GM23248 (cell line): ENCODE measurements around the gene IFNAR2. TPM values are rescaled to one million over a fixed set of nuclear protein-coding genes. Genes with fewer than 3 reads are reported as not detected.
A peak's percentile ranks its signal among the peaks of the same experiment; 100 is the strongest.

Source experiments
- DNase-seq: peaks from one replicate; pipeline ENCODE4 v3.0.0-alpha.2; 2015
- H2AFZ ChIP-seq: fragments of 200-600 bp; sonication (generic); 2 replicates; pipeline ENCODE4 v1.6.1; 2016; ENCODE audit warnings: antibody characterized with exemption
- H3F3A ChIP-seq: fragments of 200-600 bp; sonication (generic); 2 replicates; pipeline ENCODE4 v1.6.1; 2016; ENCODE audit warnings: mild to moderate bottlenecking, antibody characterized with exemption, mixed run types; ENCODE audit not compliant: insufficient read depth
- H3K27ac ChIP-seq: fragments of 200-600 bp; sonication (generic); 2 replicates; pipeline ENCODE4 v1.5.1; 2016; ENCODE audit warnings: mild to moderate bottlenecking
- H3K27me3 ChIP-seq: fragments of 200-600 bp; sonication (generic); replicated peaks from 2 replicates; pipeline ENCODE4 v1.6.1; 2016; ENCODE audit warnings: mild to moderate bottlenecking; ENCODE audit not compliant: insufficient read depth
- H3K36me3 ChIP-seq: fragments of 200-600 bp; sonication (generic); 2 replicates; pipeline ENCODE4 v1.6.1; 2016; ENCODE audit warnings: low read depth, mild to moderate bottlenecking
- H3K4me1 ChIP-seq: fragments of 200-600 bp; sonication (generic); 2 replicates; pipeline ENCODE4 v1.6.1; 2016; ENCODE audit warnings: mild to moderate bottlenecking; ENCODE audit not compliant: insufficient read depth
- H3K4me2 ChIP-seq: fragments of 200-600 bp; sonication (generic); one replicate; pipeline ENCODE4 v1.6.1; 2016; ENCODE audit warnings: mild to moderate bottlenecking; ENCODE audit not compliant: unreplicated experiment
- H3K4me3 ChIP-seq: fragments of 200-600 bp; sonication (generic); 2 replicates; pipeline ENCODE4 v1.5.1; 2016; ENCODE audit warnings: mild to moderate bottlenecking
- H3K79me2 ChIP-seq: fragments of 200-600 bp; sonication (generic); 2 replicates; pipeline ENCODE4 v1.6.1; 2016; ENCODE audit warnings: mild to moderate bottlenecking; ENCODE audit not compliant: insufficient read depth
- H3K9ac ChIP-seq: fragments of 200-600 bp; sonication (generic); 2 replicates; pipeline ENCODE4 v1.6.1; 2016; ENCODE audit warnings: mild to moderate bottlenecking
- H3K9me2 ChIP-seq: fragments of 200-600 bp; sonication (generic); 2 replicates; pipeline ENCODE4 v1.6.1; 2016; ENCODE audit warnings: mixed run types, mild to moderate bottlenecking, moderate library complexity; ENCODE audit not compliant: insufficient read depth
- H3K9me3 ChIP-seq: fragments of 200-600 bp; sonication (generic); one replicate; pipeline ENCODE4 v1.6.1; 2017; ENCODE audit warnings: low read depth
- H4K20me1 ChIP-seq: fragments of 200-600 bp; sonication (generic); 2 replicates; pipeline ENCODE4 v1.6.0; 2016; ENCODE audit not compliant: insufficient read depth
- EZH2 ChIP-seq: fragments of 200-600 bp; sonication (generic); IDR thresholded peaks from 2 replicates; pipeline ENCODE4 v1.6.1; 2018; ENCODE audit warnings: antibody characterized with exemption, mild to moderate bottlenecking; ENCODE audit not compliant: insufficient read depth, poor library complexity, severe bottlenecking
- EZH2phosphoT487 ChIP-seq: fragments of 200-600 bp; sonication (generic); IDR thresholded peaks from 2 replicates; pipeline ENCODE4 v1.6.1; 2018; ENCODE audit warnings: antibody characterized with exemption, moderate library complexity, mild to moderate bottlenecking, low read depth; ENCODE audit not compliant: insufficient read depth
- WGBS, 2 experiments: methylation state at CpG; one replicate each; pipeline ENCODE4 v1.1.6; 2015 to 2017; ENCODE audit warnings: low lambda C conversion rate in 2 of 2, low coverage in 1 of 2; ENCODE audit errors: missing lambda C conversion rate in 2 of 2; 5-methylcytosine and 5-hydroxymethylcytosine counted together
- in situ Hi-C: fragments of 300-500 bp; cut with MboI; formaldehyde crosslinking; loops from 2 replicates; pipeline ENCODE4 v1.15.0; 2020
- polyA plus RNA-seq: library from polyadenylated mRNA; unstranded; fragments of >200 nt; fragmentation: Nextera tagmentation; extraction: Ambion mirVana; gene quantifications from 2 replicates; pipeline ENCODE4 v1.2.1, GENCODE V29; 2016
- total RNA-seq: library from RNA; depleted of rRNA; stranded (reverse); fragments of >200 nt; shearing (Covaris generic); gene quantifications from 2 replicates; pipeline ENCODE4 v1.2.3, GENCODE V29; 2014

Gene IFNAR2
- total and polyA plus RNA-seq, 2 experiments from 2014 or later: 4.0 to 21.8 TPM

- in situ Hi-C loops: no loop called here
- peaks cover 19% of the 10 kb centered on the region for H3F3A ChIP-seq
- H3K27ac ChIP-seq: peak overlapping the region; percentile 87
- no peaks in the 10 kb centered on the region for H3K27me3 ChIP-seq
- H3K9me2 ChIP-seq: no peaks in the 10 kb centered on the region
- H3K36me3 ChIP-seq: no peaks in the 10 kb centered on the region
- no peak overlapping the region for H2AFZ ChIP-seq
- no peaks in the 10 kb centered on the region for H3K9me3 ChIP-seq
- H3K4me3 ChIP-seq: no peak overlapping the region
- peaks cover 14% of the 10 kb centered on the region for H3K4me1 ChIP-seq
- TF ChIP-seq EZH2 (no peak), EZH2phosphoT487 (no peak)
- peak overlapping the region; percentile 31 for H3K4me2 ChIP-seq
- no peaks in the 10 kb centered on the region for H4K20me1 ChIP-seq
- DNase-seq: no peak
- no peaks in the 10 kb centered on the region for H3K79me2 ChIP-seq
- WGBS, 2 experiments: 77 to 78% methylated on average over 5 of the region's 5 CpGs
- H3K9ac ChIP-seq: peak overlapping the region; percentile 37; the same call in 1 of the 2 replicates
Observed at GRCh38 chr21:33203371-33203724, 26.4 kb upstream of the IFNAR2 start.

DNA sequence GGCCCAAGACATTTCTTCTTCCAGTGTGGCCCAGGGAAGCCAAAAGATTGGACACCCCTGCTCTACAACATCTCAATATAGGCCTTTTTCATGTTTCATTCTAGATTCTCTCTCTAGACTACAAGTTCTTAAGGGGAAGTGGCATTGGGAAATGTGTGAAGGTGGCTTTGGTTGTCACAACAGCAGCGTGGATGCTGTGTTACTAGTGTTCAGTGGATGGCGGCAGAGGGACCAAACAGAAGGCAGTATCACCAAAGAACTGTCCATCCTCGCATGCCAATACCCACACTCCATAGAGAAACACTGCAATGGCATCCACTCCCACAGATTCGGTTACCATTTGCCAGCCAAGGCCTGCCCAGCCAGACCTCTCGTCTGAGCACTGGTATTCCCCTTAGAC is 24.3 kb upstream of the IFNAR2 start:
- 82 to 90% methylated on average over 5 of the region's 5 CpGs for WGBS, 2 experiments
- H3K27me3 ChIP-seq: no peaks in the 10 kb centered on the region
- no peak overlapping the region for H3K9ac ChIP-seq
- H3K27ac ChIP-seq: no peak overlapping the region
- TF ChIP-seq EZH2: no peak
- TF ChIP-seq EZH2phosphoT487: no peak
- H4K20me1 ChIP-seq: no peaks in the 10 kb centered on the region
- H3K4me2 ChIP-seq: no peak overlapping the region
- H3F3A ChIP-seq: peaks cover 19% of the 10 kb centered on the region
- H3K36me3 ChIP-seq: no peaks in the 10 kb centered on the region
- H3K4me1 ChIP-seq: peaks cover 14% of the 10 kb centered on the region
- H3K9me2 ChIP-seq: no peaks in the 10 kb centered on the region
- no peak overlapping the region for H3K4me3 ChIP-seq
- no peaks in the 10 kb centered on the region for H3K79me2 ChIP-seq
- H2AFZ ChIP-seq: no peak overlapping the region
- H3K9me3 ChIP-seq: no peaks in the 10 kb centered on the region
- no peak for DNase-seq
- in situ Hi-C loops: no loop called here

DNA sequence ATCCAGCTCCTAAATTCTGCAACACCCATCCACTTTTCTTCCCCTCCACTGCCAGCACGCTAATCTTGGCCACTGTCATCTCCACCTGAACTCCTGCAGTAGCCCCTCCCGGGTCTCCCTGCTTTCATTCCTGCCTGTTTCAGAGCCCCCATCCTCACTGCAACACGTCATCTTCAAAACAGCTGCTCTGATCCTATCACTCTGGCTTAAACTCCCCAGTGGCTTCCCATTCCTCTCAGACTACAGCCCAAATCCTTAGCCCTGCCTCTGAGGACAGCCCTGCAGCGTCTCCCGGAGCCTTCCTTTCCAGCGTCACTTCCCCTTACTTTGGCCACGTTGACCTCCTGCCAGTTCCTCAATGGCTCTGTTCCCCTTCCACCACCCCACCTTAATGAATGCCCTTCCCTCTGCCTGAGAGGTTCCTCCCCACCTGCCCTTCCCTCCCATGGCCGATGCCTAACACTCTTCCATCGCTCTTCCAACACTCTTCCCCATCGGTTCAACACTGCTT is 22.9 kb upstream of the IFNAR2 start:
- Histone ChIP-seq H3K27ac (no peak overlapping the region), H3K4me3 (no peak overlapping the region), H3K4me2 (no peak overlapping the region), H4K20me1 (no peaks in the 10 kb centered on the region), H3K27me3 (no peaks in the 10 kb centered on the region), H3K9me3 (no peaks in the 10 kb centered on the region), H3K79me2 (no peaks in the 10 kb centered on the region), H3K4me1 (peaks cover 14% of the 10 kb centered on the region), H3K36me3 (no peaks in the 10 kb centered on the region), H3K9me2 (no peaks in the 10 kb centered on the region), H3K9ac (no peak overlapping the region), H2AFZ (no peak overlapping the region), H3F3A (peaks cover 19% of the 10 kb centered on the region)
- in situ Hi-C loops: no loop called here
- TF ChIP-seq EZH2 (no peak), EZH2phosphoT487 (no peak)
- WGBS, 2 experiments: 64 to 70% methylated on average over 9 to 10 of the region's 10 CpGs
- no peak for DNase-seq

DNA sequence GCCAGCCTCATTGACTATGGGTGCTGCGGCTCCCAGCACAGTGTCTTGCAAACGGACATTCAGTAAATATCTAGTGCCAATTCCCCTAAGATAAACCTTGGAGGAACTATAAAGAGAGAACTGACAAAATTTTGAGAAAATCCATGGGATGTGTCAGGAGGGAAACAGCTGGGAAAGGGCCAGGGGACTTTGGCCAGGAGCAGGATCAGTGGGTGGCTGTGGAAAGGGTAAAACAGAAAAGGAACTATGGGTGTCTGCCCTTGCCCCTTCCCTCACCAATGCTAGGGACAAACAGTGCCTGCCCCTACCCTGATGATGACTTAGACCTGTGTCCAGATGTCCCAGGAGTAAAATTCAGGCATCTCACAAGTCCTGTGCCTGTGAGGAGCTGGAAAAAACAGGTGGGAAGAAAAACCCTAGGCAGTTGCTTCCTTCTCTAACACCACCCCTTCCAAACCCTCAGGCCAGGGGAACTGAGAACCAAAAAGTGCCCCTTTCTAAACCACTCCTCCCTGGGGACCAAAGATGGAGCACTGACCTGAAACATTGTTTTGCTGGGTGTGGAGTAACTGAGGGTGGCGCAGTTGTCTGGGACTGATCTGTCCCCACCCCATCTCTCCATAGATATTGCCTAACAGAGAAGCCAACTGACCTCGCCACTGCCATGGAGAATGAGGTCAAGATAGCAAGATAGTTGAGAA is 22.1 kb upstream of the IFNAR2 start:
- Histone ChIP-seq H4K20me1 (no peaks in the 10 kb centered on the region), H3K4me2 (no peak overlapping the region), H3K27ac (no peak overlapping the region), H3K4me1 (peaks cover 21% of the 10 kb centered on the region), H3K79me2 (no peaks in the 10 kb centered on the region), H3K27me3 (no peaks in the 10 kb centered on the region), H3K9me2 (no peaks in the 10 kb centered on the region), H3K4me3 (no peak overlapping the region), H3K9me3 (no peaks in the 10 kb centered on the region), H3K36me3 (no peaks in the 10 kb centered on the region), H3K9ac (no peak overlapping the region), H3F3A (peaks cover 24% of the 10 kb centered on the region), H2AFZ (no peak overlapping the region)
- in situ Hi-C loops: no loop called here
- DNase-seq: no peak
- 56 to 62% methylated on average over 4 of the region's 4 CpGs for WGBS, 2 experiments
- TF ChIP-seq EZH2phosphoT487 (no peak), EZH2 (no peak)
